Upper lobe of left lung (tissue), 6 donors: ENCODE results near the gene NAT16. TPM values are rescaled to one million over a fixed set of nuclear protein-coding genes. Genes with fewer than 3 reads are reported as not detected.

Experiments
- ATAC-seq, 2 donors: fragments of 200-7000 bp; cut with Tn5 transposase; one replicate each; pipeline ENCODE4 v1.9.1; 2022; ENCODE audit warnings: mild to moderate bottlenecking in 2 of 2, moderate library complexity in 2 of 2; ENCODE audit not compliant: low FRiP score in 2 of 2
- DNase-seq, 2 donors: peaks; one replicate each; pipeline ENCODE4 v3.0.0-alpha.2; 2019 to 2020
- H3K27ac ChIP-seq, 4 donors: fragments of 200-600 bp; sonication (generic); one replicate each; pipeline ENCODE4 v1.5.1; 2016 to 2019
- H3K27me3 ChIP-seq, 4 donors: fragments of 200-600 bp; sonication (generic); one replicate each; pipeline ENCODE4 v1.5.1; 2017 to 2019
- H3K36me3 ChIP-seq, 4 donors: fragments of 200-600 bp; sonication (generic); one replicate each; pipeline ENCODE4 v1.5.1; 2016 to 2019
- H3K4me1 ChIP-seq, 4 donors: fragments of 200-600 bp; sonication (generic); one replicate each; pipeline ENCODE4 v1.5.1; 2018 to 2019
- H3K4me3 ChIP-seq, 4 donors: fragments of 200-600 bp; sonication (generic); one replicate each; pipeline ENCODE4 v1.5.1; 2017 to 2019; ENCODE audit warnings: mild to moderate bottlenecking in 2 of 4, moderate library complexity in 1 of 4
- H3K9me3 ChIP-seq, 4 donors: fragments of 200-600 bp; sonication (generic); one replicate each; pipeline ENCODE4 v1.5.1; 2018 to 2019
- EP300 ChIP-seq, 4 donors: sonication (generic); formaldehyde crosslinking; IDR thresholded peaks; one replicate each; pipeline ENCODE4 v1.5.1; 2017; ENCODE audit warnings: antibody characterized with exemption in 4 of 4, control low read depth in 2 of 4
- POLR2A ChIP-seq, 4 donors: fragments of 450-650 bp; IDR thresholded peaks; one replicate each; pipeline ENCODE4 v1.5.1; 2016 to 2017; ENCODE audit warnings: antibody characterized with exemption in 4 of 4, mild to moderate bottlenecking in 2 of 4
- POLR2AphosphoS5 ChIP-seq, 2 donors: sonication (generic); formaldehyde crosslinking; IDR thresholded peaks; one replicate each; pipeline ENCODE4 v1.5.1; 2017; ENCODE audit warnings: antibody characterized with exemption in 2 of 2
- WGBS, 2 donors: methylation state at CpG; one replicate each; pipeline ENCODE4 v1.1.5; 2017 to 2018; 5-methylcytosine and 5-hydroxymethylcytosine counted together
- total RNA-seq, 6 donors: library from RNA; depleted of rRNA in 4 of 6; stranded (reverse); fragments of >200 nt in 4 of 6; gene quantifications; one replicate each; pipeline versions ENCODE4 v1.1.0 to v1.2.1, GENCODE V29; 2016 to 2021
- TF ChIP-seq, protein P1 (sequence below), 6 experiments: fragments of 450-650 bp in 4 of 6; fragments of 200-600 bp in 2 of 6; sonication (generic) in 2 of 6; IDR thresholded peaks; one replicate each; pipeline ENCODE4 v1.5.1; 2016 to 2019; ENCODE audit warnings: antibody characterized with exemption in 6 of 6
- donor health status: DM: no; HTN: no; CAD: no; lungs with moderate emphysema.
- donor health status: DM: no; HTN: yes; CAD: no; lungs with severe emphysema.

Gene NAT16
- total RNA-seq, 6 donors from 2014 or later = not detected

DNA sequence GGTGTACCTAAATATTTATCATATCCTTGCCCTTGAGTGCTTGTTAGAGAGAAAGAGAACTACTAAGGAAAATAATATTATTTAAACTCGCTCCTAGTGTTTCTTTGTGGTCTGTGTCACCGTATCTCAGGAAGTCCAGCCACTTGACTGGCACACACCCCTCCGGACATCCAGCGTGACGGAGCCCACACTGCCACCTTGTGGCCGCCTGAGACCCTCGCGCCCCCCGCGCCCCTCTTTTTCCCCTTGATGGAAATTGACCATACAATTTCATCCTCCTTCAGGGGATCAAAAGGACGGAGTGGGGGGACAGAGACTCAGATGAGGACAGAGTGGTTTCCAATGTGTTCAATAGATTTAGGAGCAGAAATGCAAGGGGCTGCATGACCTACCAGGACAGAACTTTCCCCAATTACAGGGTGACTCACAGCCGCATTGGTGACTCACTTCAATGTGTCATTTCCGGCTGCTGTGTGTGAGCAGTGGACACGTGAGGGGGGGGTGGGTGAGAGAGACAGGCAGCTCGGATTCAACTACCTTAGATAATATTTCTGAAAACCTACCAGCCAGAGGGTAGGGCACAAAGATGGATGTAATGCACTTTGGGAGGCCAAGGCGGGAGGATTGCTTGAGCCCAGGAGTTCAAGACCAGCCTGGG lies 41.8 kb downstream of the NAT16 start:
- TF ChIP-seq EP300 (IDR thresholded peaks at IDR 0.05) (peak in 2 of 4 donors; percentile 76 to 92), POLR2A (IDR thresholded peaks at IDR 0.05) (peak in 1 of 4 donors; percentile 39), POLR2AphosphoS5 (IDR thresholded peaks at IDR 0.05) (peak; percentile 80 to 96)
- TF ChIP-seq, protein P1, sequence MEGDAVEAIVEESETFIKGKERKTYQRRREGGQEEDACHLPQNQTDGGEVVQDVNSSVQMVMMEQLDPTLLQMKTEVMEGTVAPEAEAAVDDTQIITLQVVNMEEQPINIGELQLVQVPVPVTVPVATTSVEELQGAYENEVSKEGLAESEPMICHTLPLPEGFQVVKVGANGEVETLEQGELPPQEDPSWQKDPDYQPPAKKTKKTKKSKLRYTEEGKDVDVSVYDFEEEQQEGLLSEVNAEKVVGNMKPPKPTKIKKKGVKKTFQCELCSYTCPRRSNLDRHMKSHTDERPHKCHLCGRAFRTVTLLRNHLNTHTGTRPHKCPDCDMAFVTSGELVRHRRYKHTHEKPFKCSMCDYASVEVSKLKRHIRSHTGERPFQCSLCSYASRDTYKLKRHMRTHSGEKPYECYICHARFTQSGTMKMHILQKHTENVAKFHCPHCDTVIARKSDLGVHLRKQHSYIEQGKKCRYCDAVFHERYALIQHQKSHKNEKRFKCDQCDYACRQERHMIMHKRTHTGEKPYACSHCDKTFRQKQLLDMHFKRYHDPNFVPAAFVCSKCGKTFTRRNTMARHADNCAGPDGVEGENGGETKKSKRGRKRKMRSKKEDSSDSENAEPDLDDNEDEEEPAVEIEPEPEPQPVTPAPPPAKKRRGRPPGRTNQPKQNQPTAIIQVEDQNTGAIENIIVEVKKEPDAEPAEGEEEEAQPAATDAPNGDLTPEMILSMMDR (IDR thresholded peaks at IDR 0.05) = peak; percentile 75 to 91 (median 80)
- Histone ChIP-seq H3K4me1 (peaks cover 14 to 26% (median 20%) of the 10 kb centered on the region in 4 donors), H3K36me3 (peaks cover 0 to 34% (median 20%) of the 10 kb centered on the region in 4 donors), H3K4me3 (no peak overlapping the region), H3K9me3 (no peaks in the 10 kb centered on the region), H3K27ac (peak overlapping the region; percentile 41 to 84 (median 66)), H3K27me3 (no peaks in the 10 kb centered on the region)
- DNase-seq (peak; percentile 82 to 89), ATAC-seq (peak; percentile 76 to 89)
- WGBS, 2 donors = 7 to 11% methylated on average over 9 to 15 of the region's 16 CpGs

DNA sequence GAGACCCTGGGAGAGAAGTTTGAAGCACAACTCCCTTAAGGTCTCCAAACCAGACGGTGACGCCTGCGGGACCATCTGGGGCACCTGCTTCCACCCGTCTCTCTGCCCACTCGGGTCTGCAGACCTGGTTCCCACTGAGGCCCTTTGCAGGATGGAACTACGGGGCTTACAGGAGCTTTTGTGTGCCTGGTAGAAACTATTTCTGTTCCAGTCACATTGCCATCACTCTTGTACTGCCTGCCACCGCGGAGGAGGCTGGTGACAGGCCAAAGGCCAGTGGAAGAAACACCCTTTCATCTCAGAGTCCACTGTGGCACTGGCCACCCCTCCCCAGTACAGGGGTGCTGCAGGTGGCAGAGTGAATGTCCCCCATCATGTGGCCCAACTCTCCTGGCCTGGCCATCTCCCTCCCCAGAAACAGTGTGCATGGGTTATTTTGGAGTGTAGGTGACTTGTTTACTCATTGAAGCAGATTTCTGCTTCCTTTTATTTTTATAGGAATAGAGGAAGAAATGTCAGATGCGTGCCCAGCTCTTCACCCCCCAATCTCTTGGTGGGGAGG lies 42.4 kb downstream of the NAT16 start:
- TF ChIP-seq EP300 (IDR thresholded peaks at IDR 0.05) (no peak), POLR2AphosphoS5 (IDR thresholded peaks at IDR 0.05) (peak in 1 of 2 donors; percentile 3)
- no peak overlapping the region for H3K4me3 ChIP-seq
- H3K27ac ChIP-seq = peak overlapping the region; percentile 41 to 84 (median 66)
- WGBS, 2 donors = 65 to 78% methylated on average over 7 to 9 of the region's 9 CpGs
- no peaks in the 10 kb centered on the region for H3K27me3 ChIP-seq
- peaks cover 0 to 39% (median 22%) of the 10 kb centered on the region in 4 donors for H3K36me3 ChIP-seq
- H3K4me1 ChIP-seq = peaks cover 14 to 26% (median 20%) of the 10 kb centered on the region in 4 donors
- ATAC-seq (peak; percentile 2 to 8), DNase-seq (no peak)
- no peaks in the 10 kb centered on the region for H3K9me3 ChIP-seq

DNA sequence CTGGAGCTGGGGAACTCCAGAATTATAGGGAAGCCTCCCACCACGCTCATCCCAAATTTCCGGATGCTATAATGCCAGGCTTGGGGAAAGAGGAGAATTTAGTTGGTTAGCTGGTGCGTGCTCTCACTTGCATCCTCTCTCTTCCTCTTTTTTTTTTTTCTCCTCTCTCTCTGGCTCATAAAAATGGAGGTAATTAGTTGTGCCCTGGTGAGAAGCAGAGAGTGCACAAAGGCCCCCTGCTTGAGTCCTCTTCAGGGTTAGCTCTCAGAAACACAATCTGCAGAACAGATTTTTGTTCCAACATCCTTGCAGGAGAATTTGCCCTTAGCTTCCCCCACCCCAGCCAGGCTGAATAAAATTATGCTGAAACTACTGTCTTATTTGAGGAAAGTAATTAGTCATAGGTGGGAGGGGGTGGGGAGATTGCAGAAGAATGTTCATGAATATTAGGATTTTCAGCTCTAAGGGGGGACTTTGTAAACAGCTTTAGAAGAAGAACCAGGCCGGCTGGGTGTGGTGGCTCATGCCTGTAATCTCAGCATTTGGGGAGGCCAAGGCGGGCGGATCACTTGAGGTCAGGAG lies 45.6 kb downstream of the NAT16 start:
- Histone ChIP-seq H3K4me1 (peaks cover 14 to 30% (median 23%) of the 10 kb centered on the region in 4 donors), H3K9me3 (no peaks in the 10 kb centered on the region), H3K27ac (no peak overlapping the region), H3K4me3 (no peak overlapping the region), H3K36me3 (peaks cover 5 to 65% (median 28%) of the 10 kb centered on the region in 4 donors), H3K27me3 (no peaks in the 10 kb centered on the region)
- no peak for TF ChIP-seq POLR2AphosphoS5 (IDR thresholded peaks at IDR 0.05)
- TF ChIP-seq, protein P1 (IDR thresholded peaks at IDR 0.05) = no peak
- TF ChIP-seq EP300 (IDR thresholded peaks at IDR 0.05) = no peak
- TF ChIP-seq POLR2A (IDR thresholded peaks at IDR 0.05) = no peak
- DNase-seq (no peak), ATAC-seq (no peak)
- WGBS, 2 donors = 79 to 82% methylated on average over 6 of the region's 6 CpGs

DNA sequence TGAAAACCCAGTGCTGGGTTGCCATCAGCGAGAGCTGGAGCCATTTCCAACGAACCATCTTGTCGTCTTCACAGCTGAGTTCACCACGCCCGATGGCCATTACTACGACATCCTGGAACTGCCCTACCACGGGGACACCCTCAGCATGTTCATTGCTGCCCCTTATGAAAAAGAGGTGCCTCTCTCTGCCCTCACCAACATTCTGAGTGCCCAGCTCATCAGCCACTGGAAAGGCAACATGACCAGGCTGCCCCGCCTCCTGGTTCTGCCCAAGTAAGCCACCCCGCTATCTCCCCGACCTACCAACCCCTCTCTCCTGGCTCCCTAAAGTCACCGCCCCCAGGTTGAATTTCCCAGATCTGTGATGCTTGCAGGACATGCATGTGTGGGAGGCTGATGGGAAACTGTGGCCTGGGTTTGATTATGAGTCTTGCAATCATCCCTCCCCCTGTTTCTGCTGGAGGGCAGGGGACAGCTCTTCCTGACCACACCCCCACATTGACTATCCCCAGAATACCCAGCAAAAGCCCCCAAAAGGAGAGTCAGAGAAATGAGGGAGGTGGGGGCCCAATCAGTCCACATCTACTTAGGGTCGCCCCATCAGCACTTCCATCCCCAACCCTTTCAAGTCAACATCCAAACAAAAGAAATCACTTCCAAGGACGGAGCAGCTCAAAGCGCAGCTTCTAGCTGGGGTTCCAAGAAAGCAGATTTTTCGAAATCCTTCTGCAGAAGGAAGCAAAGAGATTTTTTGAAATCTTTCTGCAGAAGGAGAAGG lies 46.3 kb downstream of the NAT16 start:
- Histone ChIP-seq H3K4me3 (no peak overlapping the region), H3K27ac (peak overlapping the region in 1 of 4 donors; percentile 11), H3K27me3 (no peaks in the 10 kb centered on the region), H3K9me3 (no peaks in the 10 kb centered on the region), H3K36me3 (peaks cover 5 to 65% (median 28%) of the 10 kb centered on the region in 4 donors), H3K4me1 (peaks cover 14 to 26% (median 20%) of the 10 kb centered on the region in 4 donors)
- TF ChIP-seq POLR2AphosphoS5 (IDR thresholded peaks at IDR 0.05) = peak in 1 of 2 donors; percentile 33
- no peak for TF ChIP-seq POLR2A (IDR thresholded peaks at IDR 0.05)
- TF ChIP-seq, protein P1 (IDR thresholded peaks at IDR 0.05) = no peak
- TF ChIP-seq EP300 (IDR thresholded peaks at IDR 0.05) = no peak
- 84 to 85% methylated on average over 13 to 14 of the region's 15 CpGs for WGBS, 2 donors
- ATAC-seq = no peak
- no peak for DNase-seq
